GM18909 (cell line): ENCODE measurements around the gene DENND2A.
"Not testable (repeated sequence)": the region's sequence is repeated elsewhere in the genome, so short reads cannot be mapped to it uniquely, and the experiment has no call there.

ENCODE experiments used
- ATAC-seq: cut with Tn5 transposase; IDR thresholded peaks from one replicate; pipeline ENCODE4 v1.9.1; 2021; ENCODE audit warnings: mild to moderate bottlenecking; ENCODE audit not compliant: unreplicated experiment, poor library complexity

Gene DENND2A

GRCh38 chr7:140518370-140519006 lies 122.1 kb downstream of the DENND2A start:
- ATAC-seq: no peak

GRCh38 chr7:140517546-140518369 lies 122.9 kb downstream of the DENND2A start:
- peak; percentile 65 for ATAC-seq

- no peak for ATAC-seq
Observed at GRCh38 chr7:140512317-140513000, 128.2 kb downstream of the DENND2A start.

GRCh38 chr7:140509789-140510188 lies 130.8 kb downstream of the DENND2A start:
- no peak for ATAC-seq

GRCh38 chr7:140507556-140507955 lies 133.1 kb downstream of the DENND2A start:
- not testable (repeated sequence) for ATAC-seq

GRCh38 chr7:140506788-140507464 lies 133.7 kb downstream of the DENND2A start:
- ATAC-seq: no peak

GRCh38 chr7:140501966-140502365 lies 138.6 kb downstream of the DENND2A start:
- no peak for ATAC-seq

GRCh38 chr7:140497807-140498206 lies 142.8 kb downstream of the DENND2A start:
- ATAC-seq: not testable (repeated sequence)

- ATAC-seq: no peak
Observed at GRCh38 chr7:140497241-140497769, 143.3 kb downstream of the DENND2A start.

- ATAC-seq: no peak
Observed at GRCh38 chr7:140495514-140496097, 145.0 kb downstream of the DENND2A start.

GRCh38 chr7:140494867-140495266 lies 145.7 kb downstream of the DENND2A start:
- ATAC-seq: no peak

- no peak for ATAC-seq
Observed at GRCh38 chr7:140489026-140489359, 151.6 kb downstream of the DENND2A start.

GRCh38 chr7:140485500-140486265 lies 154.9 kb downstream of the DENND2A start:
- ATAC-seq: no peak

GRCh38 chr7:140484951-140485499 lies 155.6 kb downstream of the DENND2A start:
- ATAC-seq: no peak

GRCh38 chr7:140484479-140484878 lies 156.1 kb downstream of the DENND2A start:
- no peak for ATAC-seq

- no peak for ATAC-seq
Observed at GRCh38 chr7:140479739-140480084, 160.9 kb downstream of the DENND2A start.

- peak; percentile 97 for ATAC-seq
Observed at GRCh38 chr7:140479062-140479738, 161.4 kb downstream of the DENND2A start, which contains the start of gene MKRN1. MKRN1 (minus strand) TSS chr7:140479505; CDS start chr7:140479344, 161 bp downstream.

- ATAC-seq: peak; percentile 28
Observed at GRCh38 chr7:140478246-140479061, 162.2 kb downstream of the DENND2A start.
